ENCODE data around the gene SNX12. TPM values are rescaled to one million over a fixed set of nuclear protein-coding genes. Genes with fewer than 3 reads are reported as not detected.

SNX12 gene
- total and polyA plus RNA-seq, 2 experiments from 2014 or later, result 28.5 to 75.3 TPM

DNA sequence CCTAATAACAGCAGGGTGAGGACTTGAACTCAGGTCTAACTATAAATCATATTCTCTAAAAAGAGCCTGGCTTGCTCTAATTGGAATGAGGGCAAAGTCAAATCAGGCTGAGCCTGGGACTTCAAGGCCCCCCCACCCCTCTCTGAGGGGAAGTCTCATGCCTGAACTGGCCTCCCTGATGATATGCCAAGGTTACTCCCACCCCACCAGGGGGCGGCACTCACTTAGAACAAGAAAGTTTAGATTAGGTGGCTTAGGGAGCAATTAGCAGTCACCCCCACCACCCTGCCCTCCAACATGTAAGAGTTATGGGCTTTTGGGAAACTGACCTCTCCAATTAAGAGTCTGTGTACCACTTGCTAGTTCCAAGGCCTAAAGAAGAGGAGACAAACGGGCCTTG lies 30.2 kb upstream of the SNX12 start:
- peak overlapping the region; percentile 84 for H3K4me2 ChIP-seq
- no peak overlapping the region for H2AFZ ChIP-seq
- H3K4me1 Mint-ChIP-seq, result peaks cover 39% of the 10 kb centered on the region
- peak overlapping the region; percentile 78 for H3K4me3 ChIP-seq
- H4K20me1 ChIP-seq (replicated peaks; ENCODE audit: insufficient read depth), result no peaks in the 10 kb centered on the region
- H3K79me2 ChIP-seq (replicated peaks; ENCODE audit: insufficient read depth), result peaks cover 18% of the 10 kb centered on the region
- DNase-seq (ENCODE audit: low spot score) (peak; percentile 32), ATAC-seq (no peak)
- H3K27ac Mint-ChIP-seq, result no peak overlapping the region
- H3K4me3 Mint-ChIP-seq, result peak overlapping the region; percentile 66
- peak overlapping the region; percentile 78; the same call in 1 of the 2 replicates for H3K27ac ChIP-seq (ENCODE audit: low read depth)
- peaks cover 4% of the 10 kb centered on the region; the same call in 1 of the 2 replicates for H3K27me3 ChIP-seq (ENCODE audit: insufficient read depth)
- H3K27me3 Mint-ChIP-seq (ENCODE audit: insufficient read depth, low read depth, poor library complexity), result peaks cover 5% of the 10 kb centered on the region
- H3K9me2 ChIP-seq (ENCODE audit: insufficient read depth), result no peaks in the 10 kb centered on the region
- H3K36me3 ChIP-seq (ENCODE audit: insufficient read depth), result no peaks in the 10 kb centered on the region
- TF ChIP-seq, protein P1, sequence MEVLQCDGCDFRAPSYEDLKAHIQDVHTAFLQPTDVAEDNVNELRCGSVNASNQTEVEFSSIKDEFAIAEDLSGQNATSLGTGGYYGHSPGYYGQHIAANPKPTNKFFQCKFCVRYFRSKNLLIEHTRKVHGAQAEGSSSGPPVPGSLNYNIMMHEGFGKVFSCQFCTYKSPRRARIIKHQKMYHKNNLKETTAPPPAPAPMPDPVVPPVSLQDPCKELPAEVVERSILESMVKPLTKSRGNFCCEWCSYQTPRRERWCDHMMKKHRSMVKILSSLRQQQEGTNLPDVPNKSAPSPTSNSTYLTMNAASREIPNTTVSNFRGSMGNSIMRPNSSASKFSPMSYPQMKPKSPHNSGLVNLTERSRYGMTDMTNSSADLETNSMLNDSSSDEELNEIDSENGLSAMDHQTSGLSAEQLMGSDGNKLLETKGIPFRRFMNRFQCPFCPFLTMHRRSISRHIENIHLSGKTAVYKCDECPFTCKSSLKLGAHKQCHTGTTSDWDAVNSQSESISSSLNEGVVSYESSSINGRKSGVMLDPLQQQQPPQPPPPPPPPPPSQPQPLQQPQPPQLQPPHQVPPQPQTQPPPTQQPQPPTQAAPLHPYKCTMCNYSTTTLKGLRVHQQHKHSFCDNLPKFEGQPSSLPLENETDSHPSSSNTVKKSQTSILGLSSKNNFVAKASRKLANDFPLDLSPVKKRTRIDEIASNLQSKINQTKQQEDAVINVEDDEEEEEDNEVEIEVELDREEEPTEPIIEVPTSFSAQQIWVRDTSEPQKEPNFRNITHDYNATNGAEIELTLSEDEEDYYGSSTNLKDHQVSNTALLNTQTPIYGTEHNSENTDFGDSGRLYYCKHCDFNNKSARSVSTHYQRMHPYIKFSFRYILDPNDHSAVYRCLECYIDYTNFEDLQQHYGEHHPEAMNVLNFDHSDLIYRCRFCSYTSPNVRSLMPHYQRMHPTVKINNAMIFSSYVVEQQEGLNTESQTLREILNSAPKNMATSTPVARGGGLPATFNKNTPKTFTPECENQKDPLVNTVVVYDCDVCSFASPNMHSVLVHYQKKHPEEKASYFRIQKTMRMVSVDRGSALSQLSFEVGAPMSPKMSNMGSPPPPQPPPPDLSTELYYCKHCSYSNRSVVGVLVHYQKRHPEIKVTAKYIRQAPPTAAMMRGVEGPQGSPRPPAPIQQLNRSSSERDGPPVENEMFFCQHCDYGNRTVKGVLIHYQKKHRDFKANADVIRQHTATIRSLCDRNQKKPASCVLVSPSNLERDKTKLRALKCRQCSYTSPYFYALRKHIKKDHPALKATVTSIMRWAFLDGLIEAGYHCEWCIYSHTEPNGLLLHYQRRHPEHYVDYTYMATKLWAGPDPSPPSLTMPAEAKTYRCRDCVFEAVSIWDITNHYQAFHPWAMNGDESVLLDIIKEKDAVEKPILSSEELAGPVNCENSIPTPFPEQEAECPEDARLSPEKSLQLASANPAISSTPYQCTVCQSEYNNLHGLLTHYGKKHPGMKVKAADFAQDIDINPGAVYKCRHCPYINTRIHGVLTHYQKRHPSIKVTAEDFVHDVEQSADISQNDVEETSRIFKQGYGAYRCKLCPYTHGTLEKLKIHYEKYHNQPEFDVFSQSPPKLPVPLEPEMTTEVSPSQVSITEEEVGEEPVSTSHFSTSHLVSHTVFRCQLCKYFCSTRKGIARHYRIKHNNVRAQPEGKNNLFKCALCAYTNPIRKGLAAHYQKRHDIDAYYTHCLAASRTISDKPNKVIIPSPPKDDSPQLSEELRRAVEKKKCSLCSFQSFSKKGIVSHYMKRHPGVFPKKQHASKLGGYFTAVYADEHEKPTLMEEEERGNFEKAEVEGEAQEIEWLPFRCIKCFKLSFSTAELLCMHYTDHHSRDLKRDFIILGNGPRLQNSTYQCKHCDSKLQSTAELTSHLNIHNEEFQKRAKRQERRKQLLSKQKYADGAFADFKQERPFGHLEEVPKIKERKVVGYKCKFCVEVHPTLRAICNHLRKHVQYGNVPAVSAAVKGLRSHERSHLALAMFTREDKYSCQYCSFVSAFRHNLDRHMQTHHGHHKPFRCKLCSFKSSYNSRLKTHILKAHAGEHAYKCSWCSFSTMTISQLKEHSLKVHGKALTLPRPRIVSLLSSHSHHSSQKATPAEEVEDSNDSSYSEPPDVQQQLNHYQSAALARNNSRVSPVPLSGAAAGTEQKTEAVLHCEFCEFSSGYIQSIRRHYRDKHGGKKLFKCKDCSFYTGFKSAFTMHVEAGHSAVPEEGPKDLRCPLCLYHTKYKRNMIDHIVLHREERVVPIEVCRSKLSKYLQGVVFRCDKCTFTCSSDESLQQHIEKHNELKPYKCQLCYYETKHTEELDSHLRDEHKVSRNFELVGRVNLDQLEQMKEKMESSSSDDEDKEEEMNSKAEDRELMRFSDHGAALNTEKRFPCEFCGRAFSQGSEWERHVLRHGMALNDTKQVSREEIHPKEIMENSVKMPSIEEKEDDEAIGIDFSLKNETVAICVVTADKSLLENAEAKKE (CRISPR knock-in tag; IDR thresholded peaks at IDR 0.05), result no peak
- TF ChIP-seq, protein P2, sequence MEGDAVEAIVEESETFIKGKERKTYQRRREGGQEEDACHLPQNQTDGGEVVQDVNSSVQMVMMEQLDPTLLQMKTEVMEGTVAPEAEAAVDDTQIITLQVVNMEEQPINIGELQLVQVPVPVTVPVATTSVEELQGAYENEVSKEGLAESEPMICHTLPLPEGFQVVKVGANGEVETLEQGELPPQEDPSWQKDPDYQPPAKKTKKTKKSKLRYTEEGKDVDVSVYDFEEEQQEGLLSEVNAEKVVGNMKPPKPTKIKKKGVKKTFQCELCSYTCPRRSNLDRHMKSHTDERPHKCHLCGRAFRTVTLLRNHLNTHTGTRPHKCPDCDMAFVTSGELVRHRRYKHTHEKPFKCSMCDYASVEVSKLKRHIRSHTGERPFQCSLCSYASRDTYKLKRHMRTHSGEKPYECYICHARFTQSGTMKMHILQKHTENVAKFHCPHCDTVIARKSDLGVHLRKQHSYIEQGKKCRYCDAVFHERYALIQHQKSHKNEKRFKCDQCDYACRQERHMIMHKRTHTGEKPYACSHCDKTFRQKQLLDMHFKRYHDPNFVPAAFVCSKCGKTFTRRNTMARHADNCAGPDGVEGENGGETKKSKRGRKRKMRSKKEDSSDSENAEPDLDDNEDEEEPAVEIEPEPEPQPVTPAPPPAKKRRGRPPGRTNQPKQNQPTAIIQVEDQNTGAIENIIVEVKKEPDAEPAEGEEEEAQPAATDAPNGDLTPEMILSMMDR (conservative IDR thresholded peaks at IDR 0.05; ENCODE audit: low read depth in 2 of 2), result peak; percentile 48 to 67
- peaks cover 10% of the 10 kb centered on the region; the same call in 1 of the 3 replicates for H3K36me3 Mint-ChIP-seq (ENCODE audit: low read depth)
- H3F3A ChIP-seq (replicated peaks; ENCODE audit: low read depth), result peaks cover 5% of the 10 kb centered on the region; the same call in 1 of the 2 replicates
- H3K4me1 ChIP-seq (ENCODE audit: insufficient read depth), result peaks cover 44% of the 10 kb centered on the region
- H3K9me3 Mint-ChIP-seq, result no peaks in the 10 kb centered on the region; the same call in 2 of the 3 replicates

DNA sequence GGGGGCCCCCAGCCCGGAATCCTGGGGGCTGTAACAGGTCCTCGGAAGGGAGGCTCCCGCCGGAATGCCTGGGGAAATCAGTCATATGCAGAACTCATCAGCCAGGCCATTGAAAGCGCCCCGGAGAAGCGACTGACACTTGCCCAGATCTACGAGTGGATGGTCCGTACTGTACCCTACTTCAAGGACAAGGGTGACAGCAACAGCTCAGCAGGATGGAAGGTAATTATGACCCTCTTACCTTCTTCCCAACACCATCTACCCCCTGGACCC lies 28.6 kb upstream of the SNX12 start:
- no peak overlapping the region for H3K27ac ChIP-seq (ENCODE audit: low read depth)
- peaks cover 4% of the 10 kb centered on the region; the same call in 1 of the 2 replicates for H3K27me3 ChIP-seq (ENCODE audit: insufficient read depth)
- peak overlapping the region; percentile 97 for H3K4me3 Mint-ChIP-seq
- H3K79me2 ChIP-seq (replicated peaks; ENCODE audit: insufficient read depth), result peaks cover 18% of the 10 kb centered on the region
- peaks cover 31% of the 10 kb centered on the region for H3K4me1 Mint-ChIP-seq
- no peaks in the 10 kb centered on the region; the same call in 2 of the 3 replicates for H3K9me3 Mint-ChIP-seq
- no peak overlapping the region for H3K27ac Mint-ChIP-seq
- peaks cover 5% of the 10 kb centered on the region for H3K27me3 Mint-ChIP-seq (ENCODE audit: insufficient read depth, low read depth, poor library complexity)
- H2AFZ ChIP-seq, result no peak overlapping the region
- ATAC-seq (no peak), DNase-seq (ENCODE audit: low spot score) (no peak)
- peaks cover 31% of the 10 kb centered on the region for H3K4me1 ChIP-seq (ENCODE audit: insufficient read depth)
- H3K36me3 ChIP-seq (ENCODE audit: insufficient read depth), result no peaks in the 10 kb centered on the region
- H3K36me3 Mint-ChIP-seq (ENCODE audit: low read depth), result peaks cover 8% of the 10 kb centered on the region; the same call in 1 of the 3 replicates
- H3K9me2 ChIP-seq (ENCODE audit: insufficient read depth), result no peaks in the 10 kb centered on the region
- no peaks in the 10 kb centered on the region for H4K20me1 ChIP-seq (replicated peaks; ENCODE audit: insufficient read depth)
- no peaks in the 10 kb centered on the region; the same call in 1 of the 2 replicates for H3F3A ChIP-seq (replicated peaks; ENCODE audit: low read depth)
- H3K4me3 ChIP-seq, result peak overlapping the region; percentile 78
- H3K4me2 ChIP-seq, result peak overlapping the region; percentile 84
- TF ChIP-seq ZNF331 (CRISPR knock-in tag; IDR thresholded peaks at IDR 0.05; ENCODE audit: low read depth) (no peak), POLR2AphosphoS5 (IDR thresholded peaks at IDR 0.05; ENCODE audit: low read depth) (no peak), CREB1 (CRISPR knock-in tag; IDR thresholded peaks at IDR 0.05; ENCODE audit: low read depth) (no peak), NANOG (IDR thresholded peaks at IDR 0.05; ENCODE audit: borderline replicate concordance) (no peak)
- TF ChIP-seq, protein P3, sequence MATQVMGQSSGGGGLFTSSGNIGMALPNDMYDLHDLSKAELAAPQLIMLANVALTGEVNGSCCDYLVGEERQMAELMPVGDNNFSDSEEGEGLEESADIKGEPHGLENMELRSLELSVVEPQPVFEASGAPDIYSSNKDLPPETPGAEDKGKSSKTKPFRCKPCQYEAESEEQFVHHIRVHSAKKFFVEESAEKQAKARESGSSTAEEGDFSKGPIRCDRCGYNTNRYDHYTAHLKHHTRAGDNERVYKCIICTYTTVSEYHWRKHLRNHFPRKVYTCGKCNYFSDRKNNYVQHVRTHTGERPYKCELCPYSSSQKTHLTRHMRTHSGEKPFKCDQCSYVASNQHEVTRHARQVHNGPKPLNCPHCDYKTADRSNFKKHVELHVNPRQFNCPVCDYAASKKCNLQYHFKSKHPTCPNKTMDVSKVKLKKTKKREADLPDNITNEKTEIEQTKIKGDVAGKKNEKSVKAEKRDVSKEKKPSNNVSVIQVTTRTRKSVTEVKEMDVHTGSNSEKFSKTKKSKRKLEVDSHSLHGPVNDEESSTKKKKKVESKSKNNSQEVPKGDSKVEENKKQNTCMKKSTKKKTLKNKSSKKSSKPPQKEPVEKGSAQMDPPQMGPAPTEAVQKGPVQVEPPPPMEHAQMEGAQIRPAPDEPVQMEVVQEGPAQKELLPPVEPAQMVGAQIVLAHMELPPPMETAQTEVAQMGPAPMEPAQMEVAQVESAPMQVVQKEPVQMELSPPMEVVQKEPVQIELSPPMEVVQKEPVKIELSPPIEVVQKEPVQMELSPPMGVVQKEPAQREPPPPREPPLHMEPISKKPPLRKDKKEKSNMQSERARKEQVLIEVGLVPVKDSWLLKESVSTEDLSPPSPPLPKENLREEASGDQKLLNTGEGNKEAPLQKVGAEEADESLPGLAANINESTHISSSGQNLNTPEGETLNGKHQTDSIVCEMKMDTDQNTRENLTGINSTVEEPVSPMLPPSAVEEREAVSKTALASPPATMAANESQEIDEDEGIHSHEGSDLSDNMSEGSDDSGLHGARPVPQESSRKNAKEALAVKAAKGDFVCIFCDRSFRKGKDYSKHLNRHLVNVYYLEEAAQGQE (IDR thresholded peaks at IDR 0.05; ENCODE audit: unreplicated experiment), result no peak
- TF ChIP-seq, protein P4, sequence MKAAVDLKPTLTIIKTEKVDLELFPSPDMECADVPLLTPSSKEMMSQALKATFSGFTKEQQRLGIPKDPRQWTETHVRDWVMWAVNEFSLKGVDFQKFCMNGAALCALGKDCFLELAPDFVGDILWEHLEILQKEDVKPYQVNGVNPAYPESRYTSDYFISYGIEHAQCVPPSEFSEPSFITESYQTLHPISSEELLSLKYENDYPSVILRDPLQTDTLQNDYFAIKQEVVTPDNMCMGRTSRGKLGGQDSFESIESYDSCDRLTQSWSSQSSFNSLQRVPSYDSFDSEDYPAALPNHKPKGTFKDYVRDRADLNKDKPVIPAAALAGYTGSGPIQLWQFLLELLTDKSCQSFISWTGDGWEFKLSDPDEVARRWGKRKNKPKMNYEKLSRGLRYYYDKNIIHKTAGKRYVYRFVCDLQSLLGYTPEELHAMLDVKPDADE (IDR thresholded peaks at IDR 0.05), result no peak
